Muscle of arm (tissue), 12 donors: ENCODE data around the gene PPAN. TPM values are rescaled to one million over a fixed set of nuclear protein-coding genes. Genes with fewer than 3 reads are reported as not detected.

ENCODE experiments used
- DNase-seq: peaks from one replicate; pipeline ENCODE4 v3.0.0-alpha.2; 2013
- polyA plus RNA-seq, 12 donors: library from polyadenylated mRNA; unstranded; fragments of 120-200 nt; gene quantifications; one replicate each; pipeline ENCODE4 v1.2.1, GENCODE V29; 2013; ENCODE audit not compliant: insufficient read length in 12 of 12

Gene PPAN
- polyA plus RNA-seq, 12 donors, result 19.8 to 35.1 (median 23.4) TPM; not detected in 1

GRCh38 chr19:10112895-10113591 lies 6.9 kb downstream of the PPAN start:
- DNase-seq, result no peak

- no peak for DNase-seq
Observed at GRCh38 chr19:10113592-10113963, 7.4 kb downstream of the PPAN start.

- DNase-seq, result no peak
Observed at GRCh38 chr19:10113964-10114650, 7.9 kb downstream of the PPAN start.

GRCh38 chr19:10114651-10115391 lies 8.7 kb downstream of the PPAN start:
- no peak for DNase-seq

- DNase-seq, result no peak
Observed at GRCh38 chr19:10115392-10116084, 9.4 kb downstream of the PPAN start.

GRCh38 chr19:10116085-10116865 lies 10.1 kb downstream of the PPAN start:
- DNase-seq, result no peak

- no peak for DNase-seq
Observed at GRCh38 chr19:10116866-10117616, 10.9 kb downstream of the PPAN start.

- DNase-seq, result no peak
Observed at GRCh38 chr19:10118960-10119359, 12.8 kb downstream of the PPAN start.

GRCh38 chr19:10120538-10121189 lies 14.5 kb downstream of the PPAN start:
- DNase-seq, result peak; percentile 64

- DNase-seq, result peak; percentile 68
Observed at GRCh38 chr19:10122045-10122444, 15.9 kb downstream of the PPAN start.

GRCh38 chr19:10124429-10124828 lies 18.3 kb downstream of the PPAN start:
- no peak for DNase-seq

- no peak for DNase-seq
Observed at GRCh38 chr19:10126213-10126639, 20.1 kb downstream of the PPAN start.

GRCh38 chr19:10132905-10133304 lies 26.7 kb downstream of the PPAN start:
- no peak for DNase-seq

GRCh38 chr19:10133596-10133995 lies 27.4 kb downstream of the PPAN start:
- DNase-seq, result no peak

- no peak for DNase-seq
Observed at GRCh38 chr19:10134040-10134439, 27.9 kb downstream of the PPAN start.

- DNase-seq, result no peak
Observed at GRCh38 chr19:10135551-10136334, 29.6 kb downstream of the PPAN start.

GRCh38 chr19:10136936-10137335 lies 30.8 kb downstream of the PPAN start:
- no peak for DNase-seq

GRCh38 chr19:10137751-10138682 lies 31.9 kb downstream of the PPAN start:
- DNase-seq, result no peak
